Measurements from ENCODE around the gene FBLIM1. TPM values are rescaled to one million over a fixed set of nuclear protein-coding genes. Genes with fewer than 3 reads are reported as not detected.
"Not testable (repeated sequence)": the region's sequence is repeated elsewhere in the genome, so short reads cannot be mapped to it uniquely, and the experiment has no call there.

The FBLIM1 gene
- total RNA-seq, 1 donor from 2014 or later, result 89.1 TPM

- no peak for TF ChIP-seq CTCF (IDR thresholded peaks at IDR 0.05; ENCODE audit: borderline replicate concordance)
- no peaks in the 10 kb centered on the region for H3K4me1 ChIP-seq
- H3K27ac ChIP-seq (replicated peaks), result no peak overlapping the region
- H3K4me3 ChIP-seq, result no peak overlapping the region
- H3K9me3 ChIP-seq (replicated peaks), result no peaks in the 10 kb centered on the region
- no peak for DNase-seq
- intact Hi-C loops (cut with micrococcal nuclease), result loop anchor here (5.0 kb wide), 1 partner anchor 182 kb away; no protein-coding TSS in a partner anchor
- no peaks in the 10 kb centered on the region for H3K36me3 ChIP-seq
- H3K27me3 ChIP-seq (ENCODE audit: low read depth), result no peaks in the 10 kb centered on the region
Measured at GRCh38 chr1:15810073-15810472, 51.5 kb downstream of the FBLIM1 start.

- Histone ChIP-seq H3K27ac (replicated peaks) (no peak overlapping the region), H3K9me3 (replicated peaks) (no peaks in the 10 kb centered on the region), H3K4me3 (no peak overlapping the region), H3K27me3 (ENCODE audit: low read depth) (no peaks in the 10 kb centered on the region), H3K4me1 (peaks cover 8% of the 10 kb centered on the region), H3K36me3 (no peaks in the 10 kb centered on the region)
- intact Hi-C loops (cut with micrococcal nuclease), result no loop called here
- DNase-seq, result no peak
- TF ChIP-seq CTCF (IDR thresholded peaks at IDR 0.05; ENCODE audit: borderline replicate concordance), result no peak
Measured at GRCh38 chr1:15816674-15817073, 58.1 kb downstream of the FBLIM1 start.

- Histone ChIP-seq H3K27me3 (ENCODE audit: low read depth) (no peaks in the 10 kb centered on the region), H3K9me3 (replicated peaks) (no peaks in the 10 kb centered on the region), H3K4me1 (peaks cover 6% of the 10 kb centered on the region), H3K4me3 (no peak overlapping the region), H3K27ac (replicated peaks) (no peak overlapping the region), H3K36me3 (no peaks in the 10 kb centered on the region)
- TF ChIP-seq CTCF (IDR thresholded peaks at IDR 0.05; ENCODE audit: borderline replicate concordance), result no peak
- DNase-seq, result no peak
- intact Hi-C loops (cut with micrococcal nuclease), result no loop called here
Measured at GRCh38 chr1:15820478-15820877, 61.9 kb downstream of the FBLIM1 start.

- TF ChIP-seq CTCF (IDR thresholded peaks at IDR 0.05; ENCODE audit: borderline replicate concordance), result no peak
- Histone ChIP-seq H3K27ac (replicated peaks) (no peak overlapping the region), H3K4me1 (peaks cover 1% of the 10 kb centered on the region), H3K27me3 (ENCODE audit: low read depth) (no peaks in the 10 kb centered on the region), H3K4me3 (no peak overlapping the region), H3K36me3 (no peaks in the 10 kb centered on the region), H3K9me3 (replicated peaks) (no peaks in the 10 kb centered on the region)
- no peak for DNase-seq
- intact Hi-C loops (cut with micrococcal nuclease), result no loop called here
Measured at GRCh38 chr1:15825800-15826199, 67.2 kb downstream of the FBLIM1 start.

GRCh38 chr1:15826810-15827507, 68.4 kb downstream of the FBLIM1 start:
- no peak for TF ChIP-seq CTCF (IDR thresholded peaks at IDR 0.05; ENCODE audit: borderline replicate concordance)
- intact Hi-C loops (cut with micrococcal nuclease), result no loop called here
- H3K9me3 ChIP-seq (replicated peaks), result no peaks in the 10 kb centered on the region
- H3K27me3 ChIP-seq (ENCODE audit: low read depth), result no peaks in the 10 kb centered on the region
- no peak overlapping the region for H3K4me3 ChIP-seq
- no peak for DNase-seq
- peaks cover 4% of the 10 kb centered on the region for H3K4me1 ChIP-seq
- no peak overlapping the region for H3K27ac ChIP-seq (replicated peaks)
- H3K36me3 ChIP-seq, result no peaks in the 10 kb centered on the region

- peaks cover 10% of the 10 kb centered on the region for H3K4me1 ChIP-seq
- H3K36me3 ChIP-seq; H3K4me3 ChIP-seq; H3K27me3 ChIP-seq (ENCODE audit: low read depth); DNase-seq; intact Hi-C loops (cut with micrococcal nuclease); H3K9me3 ChIP-seq (replicated peaks); H3K27ac ChIP-seq (replicated peaks): not testable (repeated sequence)
Measured at GRCh38 chr1:15827567-15827966, 69.0 kb downstream of the FBLIM1 start.

- H3K4me1 ChIP-seq, result peaks cover 24% of the 10 kb centered on the region
- intact Hi-C loops (cut with micrococcal nuclease), result not testable (repeated sequence)
Measured at GRCh38 chr1:15828931-15829330, 70.3 kb downstream of the FBLIM1 start.

More at GRCh38 chr1:15828931-15829330, 70.3 kb downstream of the FBLIM1 start:
- not testable (repeated sequence) for H3K27ac ChIP-seq (replicated peaks); H3K36me3 ChIP-seq; DNase-seq; H3K9me3 ChIP-seq (replicated peaks); H3K4me3 ChIP-seq; H3K27me3 ChIP-seq (ENCODE audit: low read depth)
